ENCODE measurements around the gene PRPF4.

PRPF4 gene

DNA sequence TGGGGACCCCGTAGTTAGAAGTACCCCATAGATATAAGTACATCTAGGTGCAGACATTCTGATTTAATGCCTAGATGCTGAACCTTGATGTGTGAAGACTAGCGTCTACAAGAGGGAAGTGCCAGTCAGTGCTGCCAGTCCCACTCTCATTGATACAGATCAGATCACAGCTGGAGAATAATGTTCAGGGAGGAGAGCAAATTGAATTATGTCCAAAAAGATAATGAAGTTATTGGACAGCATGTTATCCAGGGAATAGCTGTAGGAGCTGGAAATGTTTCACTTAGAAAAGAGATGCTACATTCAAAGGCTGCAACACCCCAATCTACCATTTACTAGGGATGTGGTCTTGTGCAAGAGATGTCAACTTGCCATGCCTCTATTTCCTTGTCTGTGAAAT lies 43.6 kb downstream of the PRPF4 start:
- H3K79me2 ChIP-seq (ENCODE audit: low read length), result no peaks in the 10 kb centered on the region
- DNase-seq, result no peak
- no peaks in the 10 kb centered on the region for H3F3A ChIP-seq (ENCODE audit: insufficient read depth, low read length)
- H3K4me2 ChIP-seq (ENCODE audit: low read depth, low read length), result no peak overlapping the region
- no peaks in the 10 kb centered on the region for H3K9me2 ChIP-seq (replicated peaks; ENCODE audit: insufficient read depth, low read length)
- H4K20me1 ChIP-seq (ENCODE audit: insufficient read depth, low read length), result no peaks in the 10 kb centered on the region
- H3K4me1 ChIP-seq (ENCODE audit: low read length), result no peaks in the 10 kb centered on the region
- H3K27ac ChIP-seq (ENCODE audit: low read length), result no peak overlapping the region
- H3K4me3 ChIP-seq (ENCODE audit: low read length), result no peak overlapping the region
- H2AFZ ChIP-seq (ENCODE audit: low read length), result no peak overlapping the region
- H3K9me3 ChIP-seq (replicated peaks; ENCODE audit: insufficient read depth, low read length), result no peaks in the 10 kb centered on the region
- H3K36me3 ChIP-seq (replicated peaks; ENCODE audit: insufficient read depth, low read length), result no peaks in the 10 kb centered on the region
- H3K9ac ChIP-seq (ENCODE audit: low read length), result no peak overlapping the region
- H3K27me3 ChIP-seq (replicated peaks; ENCODE audit: insufficient read depth, low read length), result no peaks in the 10 kb centered on the region
- TF ChIP-seq EZH2phosphoT487 (IDR thresholded peaks at IDR 0.05; ENCODE audit: low read length) (no peak), EZH2 (optimal IDR thresholded peaks at IDR 0.05; ENCODE audit: low read depth, low read length) (no peak)
- TF ChIP-seq, protein P1, sequence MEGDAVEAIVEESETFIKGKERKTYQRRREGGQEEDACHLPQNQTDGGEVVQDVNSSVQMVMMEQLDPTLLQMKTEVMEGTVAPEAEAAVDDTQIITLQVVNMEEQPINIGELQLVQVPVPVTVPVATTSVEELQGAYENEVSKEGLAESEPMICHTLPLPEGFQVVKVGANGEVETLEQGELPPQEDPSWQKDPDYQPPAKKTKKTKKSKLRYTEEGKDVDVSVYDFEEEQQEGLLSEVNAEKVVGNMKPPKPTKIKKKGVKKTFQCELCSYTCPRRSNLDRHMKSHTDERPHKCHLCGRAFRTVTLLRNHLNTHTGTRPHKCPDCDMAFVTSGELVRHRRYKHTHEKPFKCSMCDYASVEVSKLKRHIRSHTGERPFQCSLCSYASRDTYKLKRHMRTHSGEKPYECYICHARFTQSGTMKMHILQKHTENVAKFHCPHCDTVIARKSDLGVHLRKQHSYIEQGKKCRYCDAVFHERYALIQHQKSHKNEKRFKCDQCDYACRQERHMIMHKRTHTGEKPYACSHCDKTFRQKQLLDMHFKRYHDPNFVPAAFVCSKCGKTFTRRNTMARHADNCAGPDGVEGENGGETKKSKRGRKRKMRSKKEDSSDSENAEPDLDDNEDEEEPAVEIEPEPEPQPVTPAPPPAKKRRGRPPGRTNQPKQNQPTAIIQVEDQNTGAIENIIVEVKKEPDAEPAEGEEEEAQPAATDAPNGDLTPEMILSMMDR (IDR thresholded peaks at IDR 0.05; ENCODE audit: low read length), result no peak

DNA sequence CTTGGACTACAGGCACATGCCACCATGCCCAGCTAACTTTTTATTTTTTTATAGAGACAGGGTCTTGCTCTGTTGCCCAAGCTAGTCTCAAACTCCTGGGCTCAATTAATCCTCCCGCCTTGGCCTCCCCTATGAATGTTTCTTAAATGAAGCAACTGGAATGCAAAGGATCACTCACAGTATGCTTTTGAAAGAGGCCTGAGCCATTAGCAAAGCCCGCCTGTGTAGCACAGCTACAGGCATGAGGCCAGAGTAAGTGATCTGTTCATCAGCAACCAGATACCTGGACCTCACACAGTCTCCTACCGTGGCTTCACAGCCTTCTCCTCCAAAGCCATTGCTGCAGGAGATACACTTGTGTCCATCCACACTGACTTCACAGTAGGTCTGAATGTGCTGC lies 44.6 kb downstream of the PRPF4 start:
- Histone ChIP-seq H3K9ac (ENCODE audit: low read length) (no peak overlapping the region), H3K27me3 (replicated peaks; ENCODE audit: insufficient read depth, low read length) (no peaks in the 10 kb centered on the region), H4K20me1 (ENCODE audit: insufficient read depth, low read length) (no peaks in the 10 kb centered on the region), H3K9me2 (replicated peaks; ENCODE audit: insufficient read depth, low read length) (no peaks in the 10 kb centered on the region), H3K4me2 (ENCODE audit: low read depth, low read length) (no peak overlapping the region), H2AFZ (ENCODE audit: low read length) (no peak overlapping the region), H3K79me2 (ENCODE audit: low read length) (no peaks in the 10 kb centered on the region), H3F3A (ENCODE audit: insufficient read depth, low read length) (no peaks in the 10 kb centered on the region), H3K9me3 (replicated peaks; ENCODE audit: insufficient read depth, low read length) (no peaks in the 10 kb centered on the region), H3K4me3 (ENCODE audit: low read length) (no peak overlapping the region), H3K27ac (ENCODE audit: low read length) (no peak overlapping the region), H3K36me3 (replicated peaks; ENCODE audit: insufficient read depth, low read length) (no peaks in the 10 kb centered on the region), H3K4me1 (ENCODE audit: low read length) (no peaks in the 10 kb centered on the region)
- DNase-seq, result no peak
- TF ChIP-seq, protein P1 (IDR thresholded peaks at IDR 0.05; ENCODE audit: low read length), result no peak
- TF ChIP-seq EZH2 (optimal IDR thresholded peaks at IDR 0.05; ENCODE audit: low read depth, low read length) (no peak), EZH2phosphoT487 (IDR thresholded peaks at IDR 0.05; ENCODE audit: low read length) (no peak)

DNA sequence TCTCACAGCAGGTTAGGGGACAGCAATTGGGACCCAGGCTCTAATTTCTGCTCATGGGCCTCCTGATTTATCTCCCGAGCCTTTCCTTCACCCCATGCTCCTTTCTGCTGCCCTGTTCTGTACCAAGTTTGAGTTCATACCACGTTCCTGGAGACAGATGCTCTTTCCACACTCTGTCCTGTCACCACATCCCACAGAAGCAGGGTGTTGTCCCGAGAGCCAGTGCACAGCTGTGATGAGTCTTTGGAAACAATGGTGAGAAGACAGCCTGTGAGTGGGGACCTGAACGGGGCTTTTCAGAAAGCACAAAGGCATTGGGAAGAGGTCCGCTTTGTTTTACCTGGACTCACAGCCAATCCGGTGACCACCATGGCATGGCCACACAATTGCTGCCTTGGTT lies 47.2 kb downstream of the PRPF4 start:
- Histone ChIP-seq H3K9me3 (replicated peaks; ENCODE audit: insufficient read depth, low read length) (no peaks in the 10 kb centered on the region), H3K9ac (ENCODE audit: low read length) (no peak overlapping the region), H3K27ac (ENCODE audit: low read length) (no peak overlapping the region), H2AFZ (ENCODE audit: low read length) (no peak overlapping the region), H4K20me1 (ENCODE audit: insufficient read depth, low read length) (no peaks in the 10 kb centered on the region), H3K4me1 (ENCODE audit: low read length) (no peaks in the 10 kb centered on the region), H3K4me2 (ENCODE audit: low read depth, low read length) (no peak overlapping the region), H3K79me2 (ENCODE audit: low read length) (no peaks in the 10 kb centered on the region), H3K4me3 (ENCODE audit: low read length) (no peak overlapping the region), H3K36me3 (replicated peaks; ENCODE audit: insufficient read depth, low read length) (no peaks in the 10 kb centered on the region), H3F3A (ENCODE audit: insufficient read depth, low read length) (no peaks in the 10 kb centered on the region), H3K9me2 (replicated peaks; ENCODE audit: insufficient read depth, low read length) (no peaks in the 10 kb centered on the region), H3K27me3 (replicated peaks; ENCODE audit: insufficient read depth, low read length) (no peaks in the 10 kb centered on the region)
- DNase-seq, result no peak
- TF ChIP-seq, protein P1 (IDR thresholded peaks at IDR 0.05; ENCODE audit: low read length), result no peak
- no peak for TF ChIP-seq EZH2phosphoT487 (IDR thresholded peaks at IDR 0.05; ENCODE audit: low read length)
- TF ChIP-seq EZH2 (optimal IDR thresholded peaks at IDR 0.05; ENCODE audit: low read depth, low read length), result no peak

Data from MM.1S (cell line).